Endodermal cell (in vitro differentiated cells): ENCODE results near the gene SLC6A20. TPM values are rescaled to one million over a fixed set of nuclear protein-coding genes. Genes with fewer than 3 reads are reported as not detected.

Source experiments
- DNase-seq: peaks from one replicate; pipeline ENCODE4 v3.0.0-alpha.2; 2017
- H3K27ac ChIP-seq: 2 replicates; pipeline ENCODE4 v1.5.1; 2013; ENCODE audit warnings: mild to moderate bottlenecking, low read depth, low read length, moderate library complexity
- H3K27me3 ChIP-seq: 2 replicates; pipeline ENCODE4 v1.6.1; 2013; ENCODE audit warnings: mild to moderate bottlenecking, low read length, moderate library complexity; ENCODE audit not compliant: insufficient read depth, control insufficient read depth, poor library complexity, severe bottlenecking
- H3K36me3 ChIP-seq: 2 replicates; pipeline ENCODE4 v1.7.0; 2013; ENCODE audit warnings: mild to moderate bottlenecking, low read length, moderate library complexity; ENCODE audit not compliant: control insufficient read depth, insufficient read depth
- H3K4me1 ChIP-seq: one replicate; pipeline ENCODE4 v1.7.0; 2013; ENCODE audit warnings: low read length; ENCODE audit not compliant: control insufficient read depth, insufficient read depth
- H3K4me3 ChIP-seq: 2 replicates; pipeline ENCODE4 v1.5.1; 2013; ENCODE audit warnings: mild to moderate bottlenecking, low read length, moderate library complexity
- H3K9ac ChIP-seq: 2 replicates; pipeline ENCODE4 v1.6.1; 2013; ENCODE audit warnings: mild to moderate bottlenecking, low read length, moderate library complexity; ENCODE audit not compliant: poor library complexity, severe bottlenecking; ENCODE audit errors: extremely low read depth
- H3K9me3 ChIP-seq: 2 replicates; pipeline ENCODE4 v1.6.1; 2013; ENCODE audit warnings: mild to moderate bottlenecking, low read length, moderate library complexity; ENCODE audit not compliant: control insufficient read depth
- H3K27ac Mint-ChIP-seq: 2 replicates; pipeline ENCODE4 v1.8.0; 2020; ENCODE audit warnings: mixed read lengths
- H3K27me3 Mint-ChIP-seq: 2 replicates; pipeline ENCODE4 v1.8.0; 2021; ENCODE audit warnings: mild to moderate bottlenecking, mixed read lengths; ENCODE audit not compliant: insufficient read depth
- H3K36me3 Mint-ChIP-seq: 2 replicates; pipeline ENCODE4 v1.8.0; 2020; ENCODE audit warnings: low read depth, mixed read lengths
- H3K4me1 Mint-ChIP-seq: 2 replicates; pipeline ENCODE4 v1.8.0; 2020; ENCODE audit warnings: mixed read lengths
- H3K4me3 Mint-ChIP-seq: 2 replicates; pipeline ENCODE4 v1.8.0; 2020; ENCODE audit warnings: mild to moderate bottlenecking, moderate library complexity, mixed read lengths
- H3K9me3 Mint-ChIP-seq: 2 replicates; pipeline ENCODE4 v1.8.0; 2020; ENCODE audit warnings: mild to moderate bottlenecking, mixed read lengths
- WGBS, 2 experiments: methylation state at CpG; one replicate each; pipeline versions ENCODE4 v1.1.5 to v1.1.7; 2013; ENCODE audit warnings: missing lambda C conversion rate in 2 of 2, mixed read lengths in 1 of 2; ENCODE audit not compliant: insufficient coverage in 1 of 2, insufficient read length in 1 of 2; 5-methylcytosine and 5-hydroxymethylcytosine counted together
- total RNA-seq, 2 donors: library from RNA; stranded (reverse); fragmentation: NEBNext Ultra II Directional in 1 of 2; extraction: Animal tissue kit (Norgen Biotek cat#: 25700) in 1 of 2; gene quantifications; 2 replicates in 1 of 2; 3 replicates in 1 of 2; pipeline ENCODE4 v1.2.1, GENCODE V29; 2021
- TF ChIP-seq, protein P1 (sequence below): fragments of 200-600 bp; sonication (generic); conservative IDR thresholded peaks from 2 replicates; pipeline ENCODE4 v1.5.0; 2021; ENCODE audit warnings: antibody characterized with exemption, mild to moderate bottlenecking

Gene SLC6A20
- total RNA-seq, 2 donors from 2014 or later = 0.29 to 1.5 TPM

GRCh38 chr3:45712434-45713110 is 83.8 kb downstream of the SLC6A20 start:
- Histone ChIP-seq H3K4me3 (no peak overlapping the region), H3K36me3 (peaks cover 94% of the 10 kb centered on the region), H3K27ac (peak overlapping the region; percentile 34), H3K9ac (no peak overlapping the region), H3K9me3 (no peaks in the 10 kb centered on the region), H3K4me1 (peaks cover 4% of the 10 kb centered on the region), H3K27me3 (no peaks in the 10 kb centered on the region)
- TF ChIP-seq, protein P1, sequence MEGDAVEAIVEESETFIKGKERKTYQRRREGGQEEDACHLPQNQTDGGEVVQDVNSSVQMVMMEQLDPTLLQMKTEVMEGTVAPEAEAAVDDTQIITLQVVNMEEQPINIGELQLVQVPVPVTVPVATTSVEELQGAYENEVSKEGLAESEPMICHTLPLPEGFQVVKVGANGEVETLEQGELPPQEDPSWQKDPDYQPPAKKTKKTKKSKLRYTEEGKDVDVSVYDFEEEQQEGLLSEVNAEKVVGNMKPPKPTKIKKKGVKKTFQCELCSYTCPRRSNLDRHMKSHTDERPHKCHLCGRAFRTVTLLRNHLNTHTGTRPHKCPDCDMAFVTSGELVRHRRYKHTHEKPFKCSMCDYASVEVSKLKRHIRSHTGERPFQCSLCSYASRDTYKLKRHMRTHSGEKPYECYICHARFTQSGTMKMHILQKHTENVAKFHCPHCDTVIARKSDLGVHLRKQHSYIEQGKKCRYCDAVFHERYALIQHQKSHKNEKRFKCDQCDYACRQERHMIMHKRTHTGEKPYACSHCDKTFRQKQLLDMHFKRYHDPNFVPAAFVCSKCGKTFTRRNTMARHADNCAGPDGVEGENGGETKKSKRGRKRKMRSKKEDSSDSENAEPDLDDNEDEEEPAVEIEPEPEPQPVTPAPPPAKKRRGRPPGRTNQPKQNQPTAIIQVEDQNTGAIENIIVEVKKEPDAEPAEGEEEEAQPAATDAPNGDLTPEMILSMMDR = no peak
- peaks cover 67% of the 10 kb centered on the region for H3K36me3 Mint-ChIP-seq
- 91 to 94% methylated on average over 6 to 7 of the region's 7 CpGs for WGBS, 2 experiments
- H3K27ac Mint-ChIP-seq = peak overlapping the region; percentile 76
- H3K27me3 Mint-ChIP-seq = no peaks in the 10 kb centered on the region
- DNase-seq = no peak
- H3K9me3 Mint-ChIP-seq = no peaks in the 10 kb centered on the region
- no peak overlapping the region for H3K4me3 Mint-ChIP-seq
- peaks cover 13% of the 10 kb centered on the region for H3K4me1 Mint-ChIP-seq

GRCh38 chr3:45711931-45712330 is 84.4 kb downstream of the SLC6A20 start:
- H3K27ac ChIP-seq = no peak overlapping the region
- peaks cover 66% of the 10 kb centered on the region for H3K36me3 Mint-ChIP-seq

GRCh38 chr3:45705839-45706808 is 90.2 kb downstream of the SLC6A20 start:
- Histone ChIP-seq H3K27ac (no peak overlapping the region), H3K4me1 (peaks cover 8% of the 10 kb centered on the region), H3K9ac (no peak overlapping the region), H3K9me3 (no peaks in the 10 kb centered on the region), H3K4me3 (no peak overlapping the region), H3K27me3 (no peaks in the 10 kb centered on the region), H3K36me3 (peaks cover 94% of the 10 kb centered on the region)
- Mint-ChIP-seq H3K36me3 (peaks cover 58% of the 10 kb centered on the region), H3K27ac (no peak overlapping the region), H3K4me3 (no peak overlapping the region), H3K4me1 (peaks cover 35% of the 10 kb centered on the region), H3K27me3 (no peaks in the 10 kb centered on the region), H3K9me3 (no peaks in the 10 kb centered on the region)
- TF ChIP-seq, protein P1 = no peak
- 80 to 89% methylated on average over 1 to 2 of the region's 2 CpGs for WGBS, 2 experiments
- DNase-seq = no peak

More at GRCh38 chr3:45711931-45712330, 84.4 kb downstream of the SLC6A20 start:
- WGBS, 2 experiments = 96 to 100% methylated on average over 4 of the region's 4 CpGs
- Histone ChIP-seq H3K4me3 (no peak overlapping the region), H3K9ac (no peak overlapping the region), H3K27me3 (no peaks in the 10 kb centered on the region), H3K36me3 (peaks cover 94% of the 10 kb centered on the region), H3K4me1 (peaks cover 4% of the 10 kb centered on the region), H3K9me3 (no peaks in the 10 kb centered on the region)
- H3K27me3 Mint-ChIP-seq = no peaks in the 10 kb centered on the region
- H3K4me1 Mint-ChIP-seq = peaks cover 15% of the 10 kb centered on the region
- TF ChIP-seq, protein P1 = no peak
- no peak overlapping the region for H3K4me3 Mint-ChIP-seq
- H3K27ac Mint-ChIP-seq = peak overlapping the region; percentile 76
- DNase-seq = no peak
- no peaks in the 10 kb centered on the region for H3K9me3 Mint-ChIP-seq

Other genes starting within 250 kb of the SLC6A20 start
- gene LIMD1, start 201.8 kb downstream of the SLC6A20 start, total RNA-seq = 10 to 100 TPM; 30.9 to 33.4 TPM
- gene SACM1L, start 107.1 kb downstream of the SLC6A20 start, total RNA-seq = 100 to 1,000 TPM; 149 to 161 TPM
- gene LZTFL1, start 45.6 kb upstream of the SLC6A20 start, total RNA-seq = 10 to 100 TPM; 12.1 to 19.8 TPM
- gene CCR9, start 90.0 kb upstream of the SLC6A20 start, total RNA-seq = not detected
- not detected for gene CXCR6, start 146.9 kb upstream of the SLC6A20 start, total RNA-seq
- 10 to 100 TPM; 11.3 to 11.8 TPM for gene FYCO1, start 199.3 kb upstream of the SLC6A20 start, total RNA-seq
- gene XCR1, start 230.9 kb upstream of the SLC6A20 start, total RNA-seq = not detected